Hematopoietic multipotent progenitor cell (in vitro differentiated cells): ENCODE measurements around the gene TCF15. TPM values are rescaled to one million over a fixed set of nuclear protein-coding genes. Genes with fewer than 3 reads are reported as not detected.

Experiments used
- DNase-seq, 3 donors: peaks; one replicate each; pipeline ENCODE4 v3.0.0-alpha.2; 2011 to 2015; ENCODE audit warnings: low read depth in 2 of 3, low spot score in 2 of 3
- total RNA-seq: library from RNA; depleted of rRNA; stranded (reverse); fragments of >200 nt; gene quantifications from one replicate; pipeline ENCODE4 v1.2.3, GENCODE V29; 2012

The TCF15 gene
- total RNA-seq, 1 donor: 0.81 TPM

DNA sequence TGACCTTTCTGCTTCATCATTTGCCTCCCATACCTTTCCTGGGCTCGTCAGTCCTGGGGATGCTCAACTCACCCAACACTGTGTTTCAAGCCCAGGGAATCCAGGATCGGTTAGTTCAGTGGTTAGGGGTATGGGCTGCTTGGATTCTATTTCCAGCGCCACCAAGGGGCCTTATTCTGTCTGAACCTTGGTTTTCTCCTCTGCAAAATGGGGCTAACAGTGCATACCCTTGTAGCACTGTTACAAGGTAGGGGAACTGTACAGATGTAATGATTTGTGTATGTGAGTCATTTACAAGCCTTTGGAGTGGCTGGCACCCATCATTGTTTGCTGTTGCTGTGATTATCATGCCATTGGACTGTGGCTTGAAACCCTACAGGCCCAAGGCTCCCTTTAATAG lies 52.0 kb downstream of the TCF15 start:
- DNase-seq: no peak

DNA sequence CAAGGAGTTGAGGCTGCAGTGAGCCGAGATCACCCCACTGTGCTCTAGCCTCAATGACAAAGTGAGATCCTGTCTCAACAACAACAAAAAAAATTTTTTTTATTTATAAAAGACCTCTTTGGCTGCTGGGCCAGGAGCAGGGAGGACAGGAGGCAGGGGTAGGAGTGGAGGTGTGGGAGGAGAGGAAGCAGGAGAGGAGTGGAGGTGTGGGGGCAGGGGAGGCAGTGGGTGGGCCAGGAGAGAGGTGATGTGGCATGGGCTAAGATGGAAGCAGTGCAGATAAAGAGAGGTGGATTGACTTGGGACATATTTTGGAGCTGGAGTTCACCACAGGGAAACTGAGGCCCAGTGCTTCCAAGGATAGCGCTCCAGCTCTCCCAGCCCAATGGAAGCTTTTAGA lies 53.1 kb downstream of the TCF15 start:
- no peak for DNase-seq

DNA sequence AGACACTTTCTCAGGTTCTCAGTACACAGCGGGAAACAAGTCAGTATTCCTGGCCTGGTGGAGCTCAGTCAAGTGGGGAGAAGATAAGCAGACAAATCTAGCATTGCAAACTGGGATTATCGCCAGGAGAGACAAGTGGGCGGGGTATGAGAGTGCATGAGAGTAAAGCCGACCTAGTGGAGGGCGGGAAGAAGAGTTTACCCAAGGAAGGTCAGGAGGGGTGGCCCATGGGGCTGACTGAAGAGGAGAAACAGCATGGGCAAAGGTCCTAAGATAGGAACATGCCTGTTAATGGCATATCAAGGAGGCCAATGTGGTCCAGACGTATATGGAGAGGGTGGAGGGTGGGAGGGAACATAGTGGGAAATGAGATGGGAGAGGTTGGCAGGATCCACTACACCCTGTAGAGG lies 54.1 kb downstream of the TCF15 start:
- DNase-seq: no peak

Other genes starting within 250 kb of the TCF15 start
- 33.1 TPM for gene TRIB3, start 229.5 kb downstream of the TCF15 start, total RNA-seq
- gene RBCK1, start 202.0 kb downstream of the TCF15 start, total RNA-seq: 91.8 TPM
- 32.9 TPM for gene TBC1D20, start 147.8 kb downstream of the TCF15 start, total RNA-seq
- 84.8 TPM for gene CSNK2A1, start 66.5 kb downstream of the TCF15 start, total RNA-seq
- gene SRXN1, start 42.9 kb upstream of the TCF15 start, total RNA-seq: 8.1 TPM
- gene SCRT2, start 65.5 kb upstream of the TCF15 start, total RNA-seq: not detected
- 2.2 TPM for gene SLC52A3, start 158.2 kb upstream of the TCF15 start, total RNA-seq
- 13.2 TPM for gene FAM110A, start 223.4 kb upstream of the TCF15 start, total RNA-seq